DMS153 treated with DMSO at 0.1 percent for 48 hours (cell line): ENCODE measurements around the gene ISOC2.
A peak's percentile ranks its signal among the peaks of the same experiment; 100 is the strongest.

ENCODE experiments used
- DNase-seq: peaks from one replicate; lab custom pipeline; 2025; ENCODE audit not compliant: unreplicated experiment; lab: John Stamatoyannopoulos, UW

The ISOC2 gene

DNA sequence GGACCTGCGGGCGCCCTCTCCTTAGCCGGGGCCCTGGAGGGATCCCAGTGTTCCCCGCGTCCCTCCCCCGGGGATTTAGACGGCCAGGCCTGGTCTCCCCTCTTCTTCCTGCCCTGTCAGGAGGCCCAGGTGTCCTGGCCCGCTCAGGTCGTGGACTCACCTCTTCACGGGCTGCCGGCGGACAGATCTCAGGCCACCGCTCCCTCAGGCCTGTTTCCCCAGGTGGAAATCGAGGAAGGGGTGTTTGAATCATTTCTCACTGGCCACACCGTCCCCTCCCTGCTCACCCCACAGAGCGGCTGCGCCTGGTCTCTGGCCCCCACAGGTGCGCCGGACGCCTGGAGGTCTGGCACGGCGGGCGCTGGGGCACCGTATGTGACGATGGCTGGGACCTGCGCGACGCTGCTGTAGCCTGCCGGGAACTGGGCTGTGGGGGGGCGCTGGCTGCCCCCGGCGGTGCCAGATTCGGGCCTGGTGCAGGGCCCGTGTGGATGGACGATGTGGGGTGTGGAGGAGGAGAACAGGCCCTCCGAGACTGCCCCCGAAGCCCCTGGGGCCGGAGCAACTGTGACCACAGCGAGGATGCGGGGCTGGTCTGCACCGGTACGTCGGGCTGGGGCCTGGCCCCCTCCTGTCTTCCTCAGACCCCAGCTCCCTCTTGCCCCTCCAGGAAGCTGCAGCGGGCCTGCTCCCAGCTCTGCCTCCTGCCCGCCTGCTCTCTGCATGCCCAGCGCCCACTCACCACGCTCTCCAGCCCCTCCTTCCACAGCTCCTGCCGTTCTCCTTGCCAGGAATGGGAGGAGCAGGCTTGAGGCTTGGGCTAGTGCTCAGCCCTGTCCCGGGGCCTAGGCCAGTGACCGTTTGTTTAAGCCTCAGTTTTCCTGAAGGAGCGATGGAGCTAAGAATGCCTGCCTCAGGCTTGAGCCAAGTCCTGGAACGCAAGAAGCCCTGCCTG, 29.3 kb upstream of the ISOC2 start:
- DNase-seq: no peak

- DNase-seq: no peak
Observed at GRCh38 chr19:55489711-55490477, 28.5 kb upstream of the ISOC2 start.

GRCh38 chr19:55488986-55489710, 27.7 kb upstream of the ISOC2 start:
- no peak for DNase-seq

DNA sequence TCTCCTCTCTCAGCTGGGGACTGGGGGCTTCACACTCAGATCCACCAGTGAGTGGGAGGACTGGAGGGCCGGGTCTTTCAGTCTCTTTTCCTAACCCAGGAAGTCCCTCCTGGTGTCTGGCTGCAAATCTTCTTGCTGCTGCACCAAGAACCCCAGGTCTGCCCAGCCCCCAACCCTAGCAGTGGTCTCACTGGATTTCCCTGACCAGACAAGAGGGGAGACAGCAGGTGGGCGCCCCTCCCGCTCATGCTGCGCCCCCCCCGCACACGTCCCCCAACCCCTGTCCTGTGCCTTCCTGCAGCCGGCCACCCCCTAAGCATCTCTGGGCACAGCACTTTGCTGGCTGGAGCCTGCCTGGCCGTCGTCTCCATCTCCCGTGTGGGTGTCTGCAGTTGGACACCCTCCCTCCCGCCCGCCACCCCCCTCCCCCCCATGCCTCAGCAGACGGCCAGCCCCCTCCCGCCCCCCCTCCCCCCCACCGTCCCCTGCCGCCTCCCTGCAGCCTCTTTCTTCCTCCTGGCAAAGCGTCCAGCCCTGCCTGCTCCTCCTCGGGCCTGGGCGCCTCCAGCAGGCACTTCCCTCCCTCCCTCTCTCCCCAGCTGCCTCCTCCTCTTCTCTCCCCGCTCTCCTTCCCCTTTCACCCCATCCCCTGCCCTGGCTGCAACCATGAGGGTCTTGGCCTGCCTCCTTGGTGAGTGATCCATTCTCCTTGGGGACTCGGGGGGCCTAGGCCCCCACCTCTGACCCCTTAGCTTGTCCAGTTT, 26.7 kb upstream of the ISOC2 start, which contains the start of gene SSC5D:
TSS of gene SSC5D (plus strand) at position 513 of the 764 bp plus-strand sequence. CDS start at position 667, 154 bp downstream.
- DNase-seq: no peak

- DNase-seq: no peak
Observed at GRCh38 chr19:55486971-55487923, 25.8 kb upstream of the ISOC2 start.

- DNase-seq: no peak
Observed at GRCh38 chr19:55486043-55486970, 24.9 kb upstream of the ISOC2 start.

DNA sequence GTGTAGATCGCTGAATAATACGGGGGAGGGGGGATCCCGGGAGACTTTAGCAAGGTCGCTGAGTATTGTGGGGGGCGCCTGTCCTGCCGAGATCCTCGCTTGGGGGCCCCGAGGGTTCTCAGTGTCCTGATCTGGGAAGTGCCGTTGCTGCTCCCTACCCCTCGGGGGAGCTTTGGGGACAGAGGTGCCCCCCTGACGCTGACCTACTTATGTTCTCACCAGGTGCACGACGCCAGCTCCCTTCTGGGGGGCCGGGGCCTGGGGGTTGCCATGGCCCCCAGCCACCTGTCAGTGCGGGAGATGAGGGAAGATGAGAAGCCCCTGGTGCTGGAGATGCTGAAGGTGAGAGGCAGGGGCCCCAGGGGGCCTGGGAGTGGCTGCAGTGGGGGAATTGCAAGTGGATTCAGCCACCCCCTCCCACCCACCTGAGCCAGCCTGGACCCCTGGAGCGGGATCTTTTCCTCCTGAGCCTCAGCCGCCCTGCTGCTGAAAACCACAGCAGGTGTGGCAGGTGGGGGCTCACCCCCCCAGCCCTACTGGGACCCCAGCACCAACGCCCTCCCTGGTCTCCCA, 24.1 kb upstream of the ISOC2 start:
- DNase-seq: no peak

DNA sequence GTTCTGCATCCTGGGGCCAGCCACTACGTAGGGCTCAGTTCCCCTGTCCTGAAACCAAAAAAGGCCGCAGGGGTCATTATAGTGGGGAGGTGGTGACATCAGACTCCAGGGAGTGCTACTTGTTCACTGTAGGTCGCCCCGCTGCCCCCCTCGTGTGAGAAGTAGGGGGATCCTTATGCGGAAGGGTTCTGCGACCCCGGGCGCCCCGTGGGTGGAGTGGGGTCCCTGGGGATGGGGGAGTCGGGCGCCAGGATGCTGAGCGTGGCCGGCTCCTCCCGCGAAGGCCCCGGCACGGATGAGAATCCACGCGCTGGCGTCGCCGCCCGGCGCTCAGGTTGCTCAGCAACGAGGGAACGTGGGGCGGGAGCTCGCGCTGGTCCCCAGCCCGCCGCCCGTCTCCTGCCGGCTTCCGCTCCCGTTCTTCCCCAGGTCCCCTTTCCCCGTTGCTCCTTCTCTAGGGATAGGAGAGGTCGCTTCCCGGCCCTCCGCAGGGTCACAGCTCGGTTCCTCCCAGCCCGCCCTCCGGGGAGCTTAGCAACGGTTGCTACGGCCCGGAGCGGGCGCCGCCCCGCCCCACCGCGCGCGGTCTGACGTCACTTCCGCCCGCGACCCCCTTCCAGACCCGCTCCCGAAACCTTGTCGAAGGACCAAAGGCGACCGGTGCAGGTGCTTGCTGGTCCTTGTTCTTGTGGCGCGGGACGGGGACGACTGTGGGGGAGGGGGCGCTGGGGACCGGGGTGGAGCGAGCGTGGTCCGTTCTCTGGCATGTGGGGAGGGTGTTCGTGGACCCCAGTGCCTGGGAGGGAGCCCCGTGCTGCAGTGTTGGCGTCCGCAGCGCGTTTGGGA, 23.4 kb upstream of the ISOC2 start, which contains the start of gene NAT14:
TSS of gene NAT14 (plus strand) at position 596 of the 846 bp plus-strand sequence. CDS start 521 bp downstream, outside the sequence.
- peak; percentile 38 for DNase-seq

DNA sequence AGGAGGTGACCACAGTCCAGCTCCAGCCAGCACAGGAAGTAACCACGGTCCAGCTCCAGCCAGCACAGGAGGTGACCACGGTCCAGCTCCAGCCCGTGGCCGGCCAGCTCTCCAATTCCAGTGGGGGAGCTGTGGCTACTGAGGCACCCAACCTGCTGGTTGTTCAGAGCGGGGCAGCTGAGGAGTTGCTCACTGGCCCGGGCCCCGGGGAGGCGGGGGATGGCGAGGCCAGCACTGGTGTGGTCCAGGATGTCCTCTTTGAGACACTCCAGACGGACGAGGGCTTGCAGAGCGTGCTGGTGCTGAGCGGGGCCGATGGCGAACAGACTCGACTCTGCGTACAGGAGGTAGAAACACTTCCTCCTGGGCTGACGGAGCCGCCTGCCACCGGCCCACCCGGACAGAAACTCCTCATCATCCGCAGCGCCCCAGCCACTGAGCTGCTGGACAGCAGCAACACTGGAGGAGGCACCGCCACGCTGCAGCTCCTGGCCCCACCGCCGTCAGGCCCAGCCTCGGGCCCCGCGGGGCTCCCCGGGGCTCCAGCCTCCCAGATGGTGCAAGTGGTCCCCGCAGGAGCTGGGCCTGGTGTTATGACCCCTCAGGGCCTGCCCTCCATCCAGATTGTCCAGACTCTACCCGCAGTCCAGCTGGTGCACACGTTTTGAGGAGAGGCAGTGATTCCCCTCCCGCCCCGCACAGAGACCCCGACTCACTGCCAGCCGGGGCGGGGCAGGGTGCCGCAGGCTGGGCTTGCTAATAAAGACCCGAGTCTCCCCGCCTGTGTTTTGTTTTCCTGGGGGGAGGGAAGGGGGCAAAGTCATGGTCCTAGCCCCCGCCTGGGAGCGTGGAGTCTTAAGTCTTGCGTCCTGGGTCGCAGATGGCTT, 22.5 kb upstream of the ISOC2 start:
- no peak for DNase-seq

GRCh38 chr19:55482967-55483705, 21.7 kb upstream of the ISOC2 start:
- DNase-seq: no peak

GRCh38 chr19:55482156-55482961, 20.9 kb upstream of the ISOC2 start:
- no peak for DNase-seq

GRCh38 chr19:55481794-55482155, 20.3 kb upstream of the ISOC2 start:
- no peak for DNase-seq

DNA sequence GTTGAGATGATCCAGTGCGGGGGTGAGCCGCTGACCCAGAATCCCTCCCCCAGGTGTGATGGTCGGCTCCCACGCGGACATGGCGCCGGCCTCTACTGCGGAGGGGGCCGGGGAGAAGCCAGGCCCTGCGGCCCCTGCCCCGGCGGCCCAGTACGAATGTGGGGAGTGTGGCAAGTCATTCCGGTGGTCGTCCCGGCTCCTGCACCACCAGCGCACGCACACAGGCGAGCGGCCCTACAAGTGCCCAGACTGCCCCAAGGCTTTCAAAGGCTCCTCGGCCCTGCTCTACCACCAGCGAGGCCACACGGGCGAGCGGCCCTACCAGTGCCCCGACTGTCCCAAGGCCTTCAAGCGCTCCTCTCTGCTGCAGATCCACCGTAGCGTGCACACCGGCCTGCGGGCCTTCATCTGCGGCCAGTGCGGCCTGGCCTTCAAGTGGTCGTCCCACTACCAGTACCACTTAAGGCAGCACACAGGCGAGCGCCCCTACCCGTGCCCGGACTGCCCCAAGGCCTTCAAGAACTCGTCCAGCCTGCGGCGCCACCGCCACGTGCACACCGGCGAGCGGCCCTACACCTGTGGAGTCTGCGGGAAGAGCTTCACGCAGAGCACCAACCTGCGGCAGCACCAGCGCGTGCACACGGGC, 19.8 kb upstream of the ISOC2 start:
- DNase-seq: no peak
